Fibroblast of villous mesenchyme (primary cell): ENCODE results near the gene PFKFB3. TPM values are rescaled to one million over a fixed set of nuclear protein-coding genes. Genes with fewer than 3 reads are reported as not detected.
A peak's percentile ranks its signal among the peaks of the same experiment; 100 is the strongest.

Experiments
- DNase-seq: peaks from one replicate; pipeline ENCODE4 v3.0.0-alpha.2; 2010; ENCODE audit warnings: low read depth
- H3K4me3 ChIP-seq: 2 replicates; pipeline ENCODE4 v1.5.1; 2011; ENCODE audit warnings: low read depth, mild to moderate bottlenecking, low read length
- CTCF ChIP-seq: IDR thresholded peaks from 2 replicates; pipeline ENCODE4 v1.5.1; 2012; ENCODE audit warnings: low read depth, mild to moderate bottlenecking, low read length; ENCODE audit not compliant: insufficient read depth
- total RNA-seq: library from RNA; depleted of rRNA; stranded (reverse); fragments of >200 nt; gene quantifications from 2 replicates; pipeline ENCODE4 v1.2.3, GENCODE V29; 2012

PFKFB3 gene
- total RNA-seq, 1 donor = 44.9 TPM

GRCh38 chr10:6178581-6178980 is 24.2 kb upstream of the PFKFB3 start:
- no peak overlapping the region for H3K4me3 ChIP-seq
- TF ChIP-seq CTCF = no peak
- no peak for DNase-seq

GRCh38 chr10:6179078-6179477 is 23.7 kb upstream of the PFKFB3 start:
- TF ChIP-seq CTCF = no peak
- no peak overlapping the region for H3K4me3 ChIP-seq
- no peak for DNase-seq

GRCh38 chr10:6180480-6181110 is 22.1 kb upstream of the PFKFB3 start:
- no peak overlapping the region for H3K4me3 ChIP-seq
- no peak for TF ChIP-seq CTCF
- no peak for DNase-seq

- DNase-seq = no peak
- no peak for TF ChIP-seq CTCF
- H3K4me3 ChIP-seq = no peak overlapping the region
Measured at GRCh38 chr10:6181249-6181648, 21.5 kb upstream of the PFKFB3 start.

GRCh38 chr10:6182454-6183098 is 20.2 kb upstream of the PFKFB3 start:
- DNase-seq = no peak
- no peak overlapping the region for H3K4me3 ChIP-seq
- TF ChIP-seq CTCF = no peak

- no peak for TF ChIP-seq CTCF
- no peak overlapping the region for H3K4me3 ChIP-seq
- DNase-seq = peak; percentile 87
Measured at GRCh38 chr10:6185039-6185716, 17.6 kb upstream of the PFKFB3 start.

- no peak overlapping the region for H3K4me3 ChIP-seq
- TF ChIP-seq CTCF = no peak
- DNase-seq = no peak
Measured at GRCh38 chr10:6186894-6187256, 15.9 kb upstream of the PFKFB3 start.
